ENCODE data around the gene CMTM6. TPM values are rescaled to one million over a fixed set of nuclear protein-coding genes. Genes with fewer than 3 reads are reported as not detected.

CMTM6 gene
- total and polyA plus RNA-seq, 2 of the 8 experiments (the other 6 are each of a cell fraction or from before 2014, with no cell fraction given), result 24.0 to 51.5 TPM

DNA sequence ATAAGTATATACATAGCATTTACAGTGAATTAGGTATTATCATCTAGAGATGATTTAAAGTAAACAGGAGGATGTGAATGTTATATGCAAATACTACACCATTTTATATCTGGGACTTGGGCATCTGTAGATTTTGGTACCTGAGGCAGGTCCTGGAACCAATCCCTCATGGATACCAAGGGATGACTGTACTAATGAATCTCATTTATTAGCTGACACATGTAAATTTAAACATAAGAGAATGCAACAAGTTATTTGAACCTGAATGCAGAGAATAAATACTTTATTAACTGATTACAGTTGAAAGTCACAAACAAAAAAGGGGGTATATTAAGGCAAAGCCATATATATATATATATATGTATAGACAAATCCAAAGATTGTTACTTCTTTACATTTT is 23.1 kb upstream of the CMTM6 start (continued):
- TF ChIP-seq, protein P1, sequence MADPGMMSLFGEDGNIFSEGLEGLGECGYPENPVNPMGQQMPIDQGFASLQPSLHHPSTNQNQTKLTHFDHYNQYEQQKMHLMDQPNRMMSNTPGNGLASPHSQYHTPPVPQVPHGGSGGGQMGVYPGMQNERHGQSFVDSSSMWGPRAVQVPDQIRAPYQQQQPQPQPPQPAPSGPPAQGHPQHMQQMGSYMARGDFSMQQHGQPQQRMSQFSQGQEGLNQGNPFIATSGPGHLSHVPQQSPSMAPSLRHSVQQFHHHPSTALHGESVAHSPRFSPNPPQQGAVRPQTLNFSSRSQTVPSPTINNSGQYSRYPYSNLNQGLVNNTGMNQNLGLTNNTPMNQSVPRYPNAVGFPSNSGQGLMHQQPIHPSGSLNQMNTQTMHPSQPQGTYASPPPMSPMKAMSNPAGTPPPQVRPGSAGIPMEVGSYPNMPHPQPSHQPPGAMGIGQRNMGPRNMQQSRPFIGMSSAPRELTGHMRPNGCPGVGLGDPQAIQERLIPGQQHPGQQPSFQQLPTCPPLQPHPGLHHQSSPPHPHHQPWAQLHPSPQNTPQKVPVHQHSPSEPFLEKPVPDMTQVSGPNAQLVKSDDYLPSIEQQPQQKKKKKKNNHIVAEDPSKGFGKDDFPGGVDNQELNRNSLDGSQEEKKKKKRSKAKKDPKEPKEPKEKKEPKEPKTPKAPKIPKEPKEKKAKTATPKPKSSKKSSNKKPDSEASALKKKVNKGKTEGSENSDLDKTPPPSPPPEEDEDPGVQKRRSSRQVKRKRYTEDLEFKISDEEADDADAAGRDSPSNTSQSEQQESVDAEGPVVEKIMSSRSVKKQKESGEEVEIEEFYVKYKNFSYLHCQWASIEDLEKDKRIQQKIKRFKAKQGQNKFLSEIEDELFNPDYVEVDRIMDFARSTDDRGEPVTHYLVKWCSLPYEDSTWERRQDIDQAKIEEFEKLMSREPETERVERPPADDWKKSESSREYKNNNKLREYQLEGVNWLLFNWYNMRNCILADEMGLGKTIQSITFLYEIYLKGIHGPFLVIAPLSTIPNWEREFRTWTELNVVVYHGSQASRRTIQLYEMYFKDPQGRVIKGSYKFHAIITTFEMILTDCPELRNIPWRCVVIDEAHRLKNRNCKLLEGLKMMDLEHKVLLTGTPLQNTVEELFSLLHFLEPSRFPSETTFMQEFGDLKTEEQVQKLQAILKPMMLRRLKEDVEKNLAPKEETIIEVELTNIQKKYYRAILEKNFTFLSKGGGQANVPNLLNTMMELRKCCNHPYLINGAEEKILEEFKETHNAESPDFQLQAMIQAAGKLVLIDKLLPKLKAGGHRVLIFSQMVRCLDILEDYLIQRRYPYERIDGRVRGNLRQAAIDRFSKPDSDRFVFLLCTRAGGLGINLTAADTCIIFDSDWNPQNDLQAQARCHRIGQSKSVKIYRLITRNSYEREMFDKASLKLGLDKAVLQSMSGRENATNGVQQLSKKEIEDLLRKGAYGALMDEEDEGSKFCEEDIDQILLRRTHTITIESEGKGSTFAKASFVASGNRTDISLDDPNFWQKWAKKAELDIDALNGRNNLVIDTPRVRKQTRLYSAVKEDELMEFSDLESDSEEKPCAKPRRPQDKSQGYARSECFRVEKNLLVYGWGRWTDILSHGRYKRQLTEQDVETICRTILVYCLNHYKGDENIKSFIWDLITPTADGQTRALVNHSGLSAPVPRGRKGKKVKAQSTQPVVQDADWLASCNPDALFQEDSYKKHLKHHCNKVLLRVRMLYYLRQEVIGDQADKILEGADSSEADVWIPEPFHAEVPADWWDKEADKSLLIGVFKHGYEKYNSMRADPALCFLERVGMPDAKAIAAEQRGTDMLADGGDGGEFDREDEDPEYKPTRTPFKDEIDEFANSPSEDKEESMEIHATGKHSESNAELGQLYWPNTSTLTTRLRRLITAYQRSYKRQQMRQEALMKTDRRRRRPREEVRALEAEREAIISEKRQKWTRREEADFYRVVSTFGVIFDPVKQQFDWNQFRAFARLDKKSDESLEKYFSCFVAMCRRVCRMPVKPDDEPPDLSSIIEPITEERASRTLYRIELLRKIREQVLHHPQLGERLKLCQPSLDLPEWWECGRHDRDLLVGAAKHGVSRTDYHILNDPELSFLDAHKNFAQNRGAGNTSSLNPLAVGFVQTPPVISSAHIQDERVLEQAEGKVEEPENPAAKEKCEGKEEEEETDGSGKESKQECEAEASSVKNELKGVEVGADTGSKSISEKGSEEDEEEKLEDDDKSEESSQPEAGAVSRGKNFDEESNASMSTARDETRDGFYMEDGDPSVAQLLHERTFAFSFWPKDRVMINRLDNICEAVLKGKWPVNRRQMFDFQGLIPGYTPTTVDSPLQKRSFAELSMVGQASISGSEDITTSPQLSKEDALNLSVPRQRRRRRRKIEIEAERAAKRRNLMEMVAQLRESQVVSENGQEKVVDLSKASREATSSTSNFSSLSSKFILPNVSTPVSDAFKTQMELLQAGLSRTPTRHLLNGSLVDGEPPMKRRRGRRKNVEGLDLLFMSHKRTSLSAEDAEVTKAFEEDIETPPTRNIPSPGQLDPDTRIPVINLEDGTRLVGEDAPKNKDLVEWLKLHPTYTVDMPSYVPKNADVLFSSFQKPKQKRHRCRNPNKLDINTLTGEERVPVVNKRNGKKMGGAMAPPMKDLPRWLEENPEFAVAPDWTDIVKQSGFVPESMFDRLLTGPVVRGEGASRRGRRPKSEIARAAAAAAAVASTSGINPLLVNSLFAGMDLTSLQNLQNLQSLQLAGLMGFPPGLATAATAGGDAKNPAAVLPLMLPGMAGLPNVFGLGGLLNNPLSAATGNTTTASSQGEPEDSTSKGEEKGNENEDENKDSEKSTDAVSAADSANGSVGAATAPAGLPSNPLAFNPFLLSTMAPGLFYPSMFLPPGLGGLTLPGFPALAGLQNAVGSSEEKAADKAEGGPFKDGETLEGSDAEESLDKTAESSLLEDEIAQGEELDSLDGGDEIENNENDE (IDR thresholded peaks at IDR 0.05; ENCODE audit: insufficient replicate concordance, low read length), result no peak
- TF ChIP-seq JUND (IDR thresholded peaks at IDR 0.05; ENCODE audit: low read length) (no peak), GTF2F1 (IDR thresholded peaks at IDR 0.05; ENCODE audit: borderline replicate concordance, low read depth, low read length) (no peak), YY1 (IDR thresholded peaks at IDR 0.05; ENCODE audit: low read depth, low read length) (no peak), TEAD4 (IDR thresholded peaks at IDR 0.05; ENCODE audit: low read depth, low read length) (no peak), HDAC2 (IDR thresholded peaks at IDR 0.05; ENCODE audit: borderline replicate concordance in 1 of 2, low read depth in 2 of 2, low read length in 2 of 2) (no peak), SP2 (IDR thresholded peaks at IDR 0.05; ENCODE audit: low read length) (no peak), RNF2 (IDR thresholded peaks at IDR 0.05; ENCODE audit: borderline replicate concordance, low read depth, low read length, missing control alignments, poor library complexity, severe bottlenecking) (no peak)
- TF ChIP-seq, protein P2, sequence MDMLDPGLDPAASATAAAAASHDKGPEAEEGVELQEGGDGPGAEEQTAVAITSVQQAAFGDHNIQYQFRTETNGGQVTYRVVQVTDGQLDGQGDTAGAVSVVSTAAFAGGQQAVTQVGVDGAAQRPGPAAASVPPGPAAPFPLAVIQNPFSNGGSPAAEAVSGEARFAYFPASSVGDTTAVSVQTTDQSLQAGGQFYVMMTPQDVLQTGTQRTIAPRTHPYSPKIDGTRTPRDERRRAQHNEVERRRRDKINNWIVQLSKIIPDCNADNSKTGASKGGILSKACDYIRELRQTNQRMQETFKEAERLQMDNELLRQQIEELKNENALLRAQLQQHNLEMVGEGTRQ (IDR thresholded peaks at IDR 0.05; ENCODE audit: low read length), result no peak

Data from H1 (cell line).